ENCODE data around the gene ATP6AP2.

DNA sequence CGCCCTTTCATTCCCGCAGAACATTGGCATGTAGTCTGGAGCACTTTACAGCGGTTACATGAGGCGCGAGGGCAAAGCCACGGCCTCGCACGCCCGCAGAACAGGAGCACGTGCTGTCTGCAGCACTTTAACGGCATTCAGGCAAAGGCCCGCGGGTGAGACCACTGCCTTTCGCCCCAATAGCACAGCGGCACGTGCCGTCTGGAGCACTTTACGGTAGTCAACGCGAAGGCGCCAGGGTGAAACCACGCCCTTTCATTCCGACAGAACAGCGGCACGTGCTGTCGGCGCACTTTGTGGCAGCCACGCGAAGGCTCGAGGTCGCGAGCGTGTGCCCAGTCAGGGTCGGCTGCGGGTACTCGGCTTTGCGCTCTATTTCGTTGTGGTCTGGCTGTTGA lies 42.4 kb downstream of the ATP6AP2 start, which contains the start of gene MPC1L:
- TF ChIP-seq POLR2AphosphoS5 (IDR thresholded peaks at IDR 0.05; ENCODE audit: low read depth, low read length), result no peak
- no peak for TF ChIP-seq TAF1 (IDR thresholded peaks at IDR 0.05; ENCODE audit: borderline replicate concordance, insufficient read depth, low read length)
- no peak for TF ChIP-seq SIN3A (IDR thresholded peaks at IDR 0.05; ENCODE audit: borderline replicate concordance, insufficient read depth, low read length)
- TF ChIP-seq, protein P1, sequence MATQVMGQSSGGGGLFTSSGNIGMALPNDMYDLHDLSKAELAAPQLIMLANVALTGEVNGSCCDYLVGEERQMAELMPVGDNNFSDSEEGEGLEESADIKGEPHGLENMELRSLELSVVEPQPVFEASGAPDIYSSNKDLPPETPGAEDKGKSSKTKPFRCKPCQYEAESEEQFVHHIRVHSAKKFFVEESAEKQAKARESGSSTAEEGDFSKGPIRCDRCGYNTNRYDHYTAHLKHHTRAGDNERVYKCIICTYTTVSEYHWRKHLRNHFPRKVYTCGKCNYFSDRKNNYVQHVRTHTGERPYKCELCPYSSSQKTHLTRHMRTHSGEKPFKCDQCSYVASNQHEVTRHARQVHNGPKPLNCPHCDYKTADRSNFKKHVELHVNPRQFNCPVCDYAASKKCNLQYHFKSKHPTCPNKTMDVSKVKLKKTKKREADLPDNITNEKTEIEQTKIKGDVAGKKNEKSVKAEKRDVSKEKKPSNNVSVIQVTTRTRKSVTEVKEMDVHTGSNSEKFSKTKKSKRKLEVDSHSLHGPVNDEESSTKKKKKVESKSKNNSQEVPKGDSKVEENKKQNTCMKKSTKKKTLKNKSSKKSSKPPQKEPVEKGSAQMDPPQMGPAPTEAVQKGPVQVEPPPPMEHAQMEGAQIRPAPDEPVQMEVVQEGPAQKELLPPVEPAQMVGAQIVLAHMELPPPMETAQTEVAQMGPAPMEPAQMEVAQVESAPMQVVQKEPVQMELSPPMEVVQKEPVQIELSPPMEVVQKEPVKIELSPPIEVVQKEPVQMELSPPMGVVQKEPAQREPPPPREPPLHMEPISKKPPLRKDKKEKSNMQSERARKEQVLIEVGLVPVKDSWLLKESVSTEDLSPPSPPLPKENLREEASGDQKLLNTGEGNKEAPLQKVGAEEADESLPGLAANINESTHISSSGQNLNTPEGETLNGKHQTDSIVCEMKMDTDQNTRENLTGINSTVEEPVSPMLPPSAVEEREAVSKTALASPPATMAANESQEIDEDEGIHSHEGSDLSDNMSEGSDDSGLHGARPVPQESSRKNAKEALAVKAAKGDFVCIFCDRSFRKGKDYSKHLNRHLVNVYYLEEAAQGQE (IDR thresholded peaks at IDR 0.05; ENCODE audit: insufficient read depth in 1 of 2, low read depth in 2 of 2, low read length in 2 of 2), result no peak
